Measurements from ENCODE around the gene SLFN14. TPM values are rescaled to one million over a fixed set of nuclear protein-coding genes. Genes with fewer than 3 reads are reported as not detected.
"Not testable (repeated sequence)": the region's sequence is repeated elsewhere in the genome, so short reads cannot be mapped to it uniquely, and the experiment has no call there.

The SLFN14 gene
- total RNA-seq, 2 donors from 2014 or later: not detected

DNA sequence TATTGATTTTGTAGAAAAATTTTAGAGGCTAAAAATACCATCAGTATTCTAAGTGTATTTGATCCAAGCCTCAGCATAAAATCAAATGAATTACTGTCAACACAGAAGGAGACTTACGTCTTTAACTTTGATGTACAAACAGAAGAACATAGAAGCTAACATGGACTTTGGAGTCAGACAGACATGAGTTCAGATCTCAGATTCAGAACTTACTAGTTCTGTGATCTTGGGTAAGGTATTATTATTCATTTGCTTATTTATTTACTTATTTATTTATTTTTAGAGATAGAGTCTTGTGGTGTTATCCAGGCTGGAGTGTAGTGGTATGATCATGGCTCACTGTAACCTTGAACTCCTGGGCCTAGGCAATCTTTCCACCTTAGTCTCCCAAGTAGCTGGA, 19.2 kb downstream of the SLFN14 start:
- H3K4me1 ChIP-seq: no peaks in the 10 kb centered on the region
- H3K27me3 ChIP-seq: no peaks in the 10 kb centered on the region
- peak overlapping the region; percentile 35 for H3K27ac ChIP-seq
- H3K36me3 ChIP-seq: no peaks in the 10 kb centered on the region
- no peak overlapping the region for H3K4me3 ChIP-seq
- H3K9ac ChIP-seq (ENCODE audit: low read depth in 2 of 2, low read length in 2 of 2): peak overlapping the region in 1 of 2 donors; percentile 1
- no peak for TF ChIP-seq CTCF (IDR thresholded peaks at IDR 0.05)
- no peaks in the 10 kb centered on the region for H3K9me3 ChIP-seq
- DNase-seq: no peak
- intact Hi-C loops (cut with DNase I): no loop called here

- peak overlapping the region; percentile 35 for H3K27ac ChIP-seq
- TF ChIP-seq CTCF (IDR thresholded peaks at IDR 0.05): no peak
- H3K27me3 ChIP-seq: no peaks in the 10 kb centered on the region
- no peaks in the 10 kb centered on the region for H3K9me3 ChIP-seq
- DNase-seq: peak; percentile 43
- H3K36me3 ChIP-seq: no peaks in the 10 kb centered on the region
- H3K9ac ChIP-seq (ENCODE audit: low read depth in 2 of 2, low read length in 2 of 2): peak overlapping the region in 1 of 2 donors; percentile 63
- H3K4me1 ChIP-seq: no peaks in the 10 kb centered on the region
- intact Hi-C loops (cut with DNase I): no loop called here
- peak overlapping the region; percentile 18 for H3K4me3 ChIP-seq
Observed at GRCh38 chr17:35540589-35541404, 19.8 kb downstream of the SLFN14 start.

GRCh38 chr17:35539659-35540026, 21.0 kb downstream of the SLFN14 start:
- Histone ChIP-seq H3K36me3 (no peaks in the 10 kb centered on the region), H3K27ac (peak overlapping the region; percentile 6), H3K9ac (ENCODE audit: low read depth in 2 of 2, low read length in 2 of 2) (no peak overlapping the region), H3K4me1 (no peaks in the 10 kb centered on the region), H3K4me3 (no peak overlapping the region), H3K27me3 (no peaks in the 10 kb centered on the region), H3K9me3 (no peaks in the 10 kb centered on the region)
- DNase-seq: no peak
- TF ChIP-seq CTCF (IDR thresholded peaks at IDR 0.05): peak; percentile 7
- intact Hi-C loops (cut with DNase I): loop anchor here (10.0 kb wide), 1 partner anchor 365 kb away; no protein-coding TSS in a partner anchor

DNA sequence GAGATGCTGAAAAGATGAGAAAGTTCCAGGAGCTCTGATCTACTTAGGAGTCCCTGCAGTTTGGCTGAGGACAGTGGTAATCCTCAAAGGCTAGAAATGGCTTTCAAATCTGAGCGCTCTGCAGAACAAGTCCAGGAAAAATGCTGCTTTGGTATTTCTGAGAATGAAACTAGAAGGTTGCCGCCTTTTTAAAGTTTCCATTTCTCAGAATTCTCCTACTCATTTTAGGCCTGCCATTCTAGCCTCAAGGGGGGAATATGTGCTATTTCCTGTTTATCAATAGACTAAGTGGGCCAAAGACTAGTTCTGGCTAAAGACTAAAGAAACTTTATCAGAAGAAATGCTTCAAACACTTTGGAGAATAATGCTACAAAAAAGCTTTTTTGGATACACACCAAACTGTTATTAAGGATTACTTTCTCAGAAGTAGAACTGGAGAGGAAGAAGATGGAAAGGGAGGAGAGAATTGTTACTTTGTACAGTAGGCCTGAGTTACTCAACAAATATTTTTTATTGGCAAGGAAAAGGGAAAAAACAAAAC, 22.9 kb downstream of the SLFN14 start, which contains the start of gene SLFN12L:
Gene SLFN12L, minus strand, starts transcription at position 78 of the 541 bp plus-strand sequence. CDS start 15,314 bp downstream, outside the sequence.
- Histone ChIP-seq H3K27me3 (no peaks in the 10 kb centered on the region), H3K4me3 (no peak within 1 kb of the TSS), H3K9me3 (no peaks in the 10 kb centered on the region), H3K4me1 (no peaks in the 10 kb centered on the region), H3K9ac (ENCODE audit: low read depth in 2 of 2, low read length in 2 of 2) (no peak within 1 kb of the TSS), H3K27ac (peak within 1 kb of the TSS; percentile 34), H3K36me3 (no peaks in the 10 kb centered on the region)
- intact Hi-C loops (cut with DNase I): loop anchor here (10.0 kb wide), 1 partner anchor 363 kb away; no protein-coding TSS in a partner anchor
- DNase-seq: no peak
- no peak for TF ChIP-seq CTCF (IDR thresholded peaks at IDR 0.05)

GRCh38 chr17:35536664-35537171, 23.9 kb downstream of the SLFN14 start:
- Histone ChIP-seq H3K36me3 (no peaks in the 10 kb centered on the region), H3K4me3 (no peak overlapping the region), H3K4me1 (no peaks in the 10 kb centered on the region), H3K27ac (peak overlapping the region; percentile 34), H3K9me3 (no peaks in the 10 kb centered on the region), H3K27me3 (no peaks in the 10 kb centered on the region), H3K9ac (ENCODE audit: low read depth in 2 of 2, low read length in 2 of 2) (no peak overlapping the region)
- TF ChIP-seq CTCF (IDR thresholded peaks at IDR 0.05): no peak
- intact Hi-C loops (cut with DNase I): loop anchor here (10.0 kb wide), 1 partner anchor 362 kb away; no protein-coding TSS in a partner anchor
- DNase-seq: no peak

DNA sequence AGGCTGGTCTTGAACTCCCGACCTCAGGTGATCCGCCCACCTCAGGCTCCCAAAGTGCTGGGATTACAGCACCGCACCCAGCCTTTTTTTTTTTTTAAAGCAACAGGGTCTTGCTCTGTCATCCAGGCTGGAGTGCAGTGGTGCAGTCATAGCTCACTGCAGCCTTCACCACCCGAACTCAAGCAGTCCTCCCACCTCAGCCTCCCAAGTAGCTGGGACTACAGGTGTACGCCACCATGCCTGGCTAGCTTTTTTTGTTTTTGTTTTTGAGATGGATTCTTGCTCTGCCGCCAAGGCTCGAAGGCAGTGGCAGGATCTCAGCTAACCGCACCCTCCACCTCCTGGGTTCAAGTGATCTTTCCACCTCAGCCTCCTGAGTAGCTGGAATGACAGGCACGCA, 25.2 kb downstream of the SLFN14 start:
- DNase-seq; H3K27me3 ChIP-seq; H3K9ac ChIP-seq (ENCODE audit: low read depth in 2 of 2, low read length in 2 of 2); H3K36me3 ChIP-seq; H3K4me3 ChIP-seq; H3K9me3 ChIP-seq; H3K27ac ChIP-seq; H3K4me1 ChIP-seq: not testable (repeated sequence)
- intact Hi-C loops (cut with DNase I): loop anchor here (2.0 to 10.0 kb wide), 2 partner anchors 223 to 361 kb away; no protein-coding TSS in a partner anchor
